Measurements from ENCODE around the gene RPTOR.
"Not testable (repeated sequence)": the region's sequence is repeated elsewhere in the genome, so short reads cannot be mapped to it uniquely, and the experiment has no call there.

RPTOR gene

GRCh38 chr17:80874866-80875445 is 330.3 kb downstream of the RPTOR start:
- no peak for DNase-seq

GRCh38 chr17:80875480-80875995 is 330.9 kb downstream of the RPTOR start:
- not testable (repeated sequence) for DNase-seq

- DNase-seq, result not testable (repeated sequence)
These were observed 331.9 kb downstream of the RPTOR start for GRCh38 chr17:80876456-80876949.

GRCh38 chr17:80876950-80877728 is 332.5 kb downstream of the RPTOR start:
- no peak for DNase-seq

GRCh38 chr17:80877729-80878303 is 333.2 kb downstream of the RPTOR start:
- DNase-seq, result no peak

- no peak for DNase-seq
These were observed 334.5 kb downstream of the RPTOR start for GRCh38 chr17:80878876-80879722.

- no peak for DNase-seq
These were observed 335.3 kb downstream of the RPTOR start for GRCh38 chr17:80879723-80880647.

GRCh38 chr17:80880648-80880985 is 336.0 kb downstream of the RPTOR start:
- no peak for DNase-seq

- no peak for DNase-seq
These were observed 336.7 kb downstream of the RPTOR start for GRCh38 chr17:80881306-80881705.

- DNase-seq, result no peak
These were observed 337.7 kb downstream of the RPTOR start for GRCh38 chr17:80882323-80882722.

GRCh38 chr17:80882926-80883685 is 338.5 kb downstream of the RPTOR start:
- DNase-seq, result no peak

GRCh38 chr17:80883831-80884735 is 339.4 kb downstream of the RPTOR start:
- no peak for DNase-seq

GRCh38 chr17:80884811-80885210 is 340.2 kb downstream of the RPTOR start:
- no peak for DNase-seq

- DNase-seq, result no peak
These were observed 341.4 kb downstream of the RPTOR start for GRCh38 chr17:80885947-80886582.

GRCh38 chr17:80886641-80887573 is 342.3 kb downstream of the RPTOR start:
- peak; percentile 25 for DNase-seq

- no peak for DNase-seq
These were observed 343.1 kb downstream of the RPTOR start for GRCh38 chr17:80887639-80888175.

- DNase-seq, result no peak
These were observed 343.9 kb downstream of the RPTOR start for GRCh38 chr17:80888276-80889160.

Measured in NCI-H2107 (cell line).